Measurements from ENCODE around the gene SCRG1. TPM values are rescaled to one million over a fixed set of nuclear protein-coding genes. Genes with fewer than 3 reads are reported as not detected.

Gene SCRG1
- total and polyA plus RNA-seq, 2 donors, result 2.4 to 12.6 TPM

DNA sequence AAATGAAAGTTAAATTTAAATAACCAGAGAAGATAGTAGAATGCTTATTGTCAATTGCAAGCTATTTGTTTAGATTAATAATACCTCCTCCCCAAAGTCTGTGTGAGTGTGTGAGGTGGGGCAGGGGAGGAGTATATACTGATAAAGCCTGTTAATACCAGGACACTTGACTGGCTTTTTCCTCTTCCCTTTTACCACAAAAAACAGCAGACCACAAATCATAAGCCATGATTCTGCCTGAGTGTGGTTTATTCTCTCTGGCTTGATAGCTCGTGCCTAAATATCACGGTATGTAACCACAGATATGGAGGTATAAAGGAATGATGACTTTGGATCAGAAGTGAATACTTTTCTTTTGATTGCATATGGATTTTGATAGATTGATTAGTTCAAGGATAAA, 21.9 kb upstream of the SCRG1 start:
- Histone ChIP-seq H3K27ac (ENCODE audit: low read depth) (no peak overlapping the region), H3K36me3 (ENCODE audit: insufficient read depth) (no peaks in the 10 kb centered on the region), H3K4me1 (ENCODE audit: insufficient read depth) (no peaks in the 10 kb centered on the region), H3K4me3 (ENCODE audit: low read depth, low read length) (no peak overlapping the region)
- DNase-seq (ENCODE audit: extremely low spot score), result no peak
- WGBS, result 90% methylated on average over 2 of the region's 2 CpGs

DNA sequence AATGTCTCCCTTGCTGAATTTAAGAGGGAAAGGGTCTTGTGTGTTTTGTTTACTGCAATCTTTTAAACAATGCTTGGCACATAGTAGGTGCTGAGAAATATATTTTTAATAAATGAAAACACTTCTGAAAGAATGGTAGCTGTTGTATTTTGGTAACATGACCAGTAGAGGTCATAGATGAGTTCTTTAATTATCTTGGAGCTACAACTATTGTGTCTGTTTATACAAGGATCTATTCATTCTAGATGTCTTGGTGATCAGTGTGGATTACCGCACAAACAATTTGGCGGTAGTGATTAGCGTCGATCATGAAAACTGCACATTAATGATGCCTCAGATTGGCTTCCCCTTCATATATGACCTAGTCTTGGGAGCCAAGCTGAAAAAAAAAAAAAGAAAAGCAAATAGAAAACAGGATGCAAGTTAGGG, 21.4 kb upstream of the SCRG1 start:
- DNase-seq (ENCODE audit: extremely low spot score), result no peak
- WGBS, result 15% methylated on average over 4 of the region's 4 CpGs
- no peaks in the 10 kb centered on the region for H3K36me3 ChIP-seq (ENCODE audit: insufficient read depth)
- no peak overlapping the region for H3K27ac ChIP-seq (ENCODE audit: low read depth)
- no peaks in the 10 kb centered on the region for H3K4me1 ChIP-seq (ENCODE audit: insufficient read depth)
- H3K4me3 ChIP-seq (ENCODE audit: low read depth, low read length), result no peak overlapping the region

DNA sequence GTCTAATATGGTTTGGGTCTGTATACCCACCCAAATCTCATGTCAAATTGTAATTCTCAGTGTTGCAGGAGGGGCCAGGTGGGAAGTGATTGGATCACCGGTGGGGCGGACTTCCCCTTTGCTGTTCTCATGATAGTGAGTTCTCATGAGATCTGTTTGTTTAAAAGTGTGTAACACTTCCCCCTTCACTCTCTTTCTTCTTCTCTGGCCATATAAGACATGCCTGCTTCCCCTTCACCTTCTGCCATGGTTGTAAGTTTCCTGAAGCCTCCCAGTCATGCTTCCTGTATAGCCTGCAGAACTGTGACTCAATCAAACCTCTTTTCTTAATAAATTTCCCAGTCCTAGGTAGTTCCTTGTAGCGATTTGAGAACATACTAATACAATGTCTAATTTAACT, 19.7 kb upstream of the SCRG1 start:
- WGBS, result 87% methylated on average over 3 of the region's 3 CpGs

DNA sequence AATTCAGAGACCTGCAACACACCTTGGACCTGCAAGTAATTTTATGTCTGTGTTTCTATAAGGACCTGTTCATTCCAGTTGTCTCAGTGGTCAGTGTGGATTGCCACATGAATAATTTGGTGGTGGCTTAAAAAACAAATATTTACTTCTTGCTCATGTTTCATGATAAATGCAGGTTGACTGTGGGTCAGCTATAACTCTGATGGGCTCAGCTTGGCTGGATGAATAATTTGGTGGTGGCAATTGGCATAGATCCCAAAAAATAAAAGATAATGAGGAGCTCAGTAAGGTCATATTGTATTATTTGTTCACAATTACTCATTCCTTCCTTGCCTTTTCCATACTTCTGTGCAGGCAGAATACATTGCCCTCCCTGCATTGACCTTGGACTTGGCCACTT, 18.9 kb upstream of the SCRG1 start:
- H3K4me1 ChIP-seq (ENCODE audit: insufficient read depth), result no peaks in the 10 kb centered on the region
- DNase-seq (ENCODE audit: extremely low spot score), result no peak
- no peaks in the 10 kb centered on the region for H3K36me3 ChIP-seq (ENCODE audit: insufficient read depth)
- H3K27ac ChIP-seq (ENCODE audit: low read depth), result no peak overlapping the region
- H3K4me3 ChIP-seq (ENCODE audit: low read depth, low read length), result no peak overlapping the region

More for the DNA sequence above, 19.7 kb upstream of the SCRG1 start:
- Histone ChIP-seq H3K36me3 (ENCODE audit: insufficient read depth) (no peaks in the 10 kb centered on the region), H3K4me3 (ENCODE audit: low read depth, low read length) (no peak overlapping the region), H3K27ac (ENCODE audit: low read depth) (no peak overlapping the region), H3K4me1 (ENCODE audit: insufficient read depth) (no peaks in the 10 kb centered on the region)
- DNase-seq (ENCODE audit: extremely low spot score), result no peak

DNA sequence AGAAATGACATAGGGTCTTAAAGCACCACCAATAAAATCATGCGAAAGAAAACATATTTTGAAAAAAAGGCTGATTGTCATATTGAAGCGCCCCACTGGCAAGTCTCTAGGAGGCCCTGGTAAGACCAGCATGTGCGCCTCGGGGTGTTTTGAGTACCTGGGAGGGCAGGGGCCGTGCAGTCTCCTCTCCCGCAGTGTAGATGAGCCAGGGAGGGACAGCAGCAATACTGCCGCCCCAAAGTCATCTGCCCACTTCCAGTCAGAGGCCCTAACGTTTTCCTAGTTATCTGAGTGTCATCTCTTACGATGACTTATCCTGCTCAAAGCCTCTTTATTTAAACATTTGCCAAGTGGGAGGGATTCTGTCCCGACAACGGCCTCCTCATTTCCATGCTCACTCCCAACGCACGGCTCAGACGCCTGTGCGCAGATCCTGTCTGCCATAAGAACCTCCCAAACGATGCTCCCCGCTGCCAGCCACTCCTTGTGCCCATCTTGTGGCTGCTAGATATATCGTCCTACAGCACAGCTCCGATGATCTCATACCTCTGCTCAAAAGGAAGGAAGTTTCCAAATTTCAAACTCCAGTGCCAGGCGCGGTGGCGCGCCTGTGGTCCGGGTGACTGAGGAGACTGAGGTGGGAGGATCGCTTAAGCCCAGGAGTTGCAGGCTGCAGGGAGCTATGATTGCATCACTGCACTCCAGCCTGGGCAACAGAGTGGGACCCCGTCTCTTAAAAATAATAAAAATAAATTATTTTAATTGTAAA, 17.2 kb upstream of the SCRG1 start:
- 81% methylated on average over 26 of the region's 26 CpGs for WGBS
- Histone ChIP-seq H3K4me1 (ENCODE audit: insufficient read depth) (no peaks in the 10 kb centered on the region), H3K36me3 (ENCODE audit: insufficient read depth) (no peaks in the 10 kb centered on the region), H3K4me3 (ENCODE audit: low read depth, low read length) (no peak overlapping the region), H3K27ac (ENCODE audit: low read depth) (no peak overlapping the region)
- no peak for DNase-seq (ENCODE audit: extremely low spot score)

DNA sequence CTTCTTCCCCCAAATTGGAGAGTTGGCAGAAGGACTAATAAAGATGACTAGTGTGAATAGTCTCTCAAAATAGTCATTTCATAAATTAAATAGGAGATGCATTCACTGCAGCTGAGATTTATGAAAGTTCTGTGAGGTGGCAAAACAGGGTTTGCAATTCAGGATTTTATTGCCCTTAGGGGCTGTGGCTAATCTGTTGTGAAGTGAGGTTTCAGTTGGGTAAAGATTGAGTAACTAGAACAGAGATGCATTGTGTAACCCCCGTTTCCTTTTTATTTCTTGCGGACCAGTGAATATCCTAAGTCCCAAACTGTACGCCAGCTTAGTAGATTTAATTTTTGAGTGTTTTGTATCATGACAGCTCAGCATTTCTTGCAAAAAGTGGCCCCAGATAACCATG, 16.2 kb upstream of the SCRG1 start:
- Histone ChIP-seq H3K36me3 (ENCODE audit: insufficient read depth) (no peaks in the 10 kb centered on the region), H3K27ac (ENCODE audit: low read depth) (no peak overlapping the region), H3K4me1 (ENCODE audit: insufficient read depth) (no peaks in the 10 kb centered on the region), H3K4me3 (ENCODE audit: low read depth, low read length) (no peak overlapping the region)
- 79% methylated on average over 3 of the region's 3 CpGs for WGBS
- DNase-seq (ENCODE audit: extremely low spot score), result no peak

DNA sequence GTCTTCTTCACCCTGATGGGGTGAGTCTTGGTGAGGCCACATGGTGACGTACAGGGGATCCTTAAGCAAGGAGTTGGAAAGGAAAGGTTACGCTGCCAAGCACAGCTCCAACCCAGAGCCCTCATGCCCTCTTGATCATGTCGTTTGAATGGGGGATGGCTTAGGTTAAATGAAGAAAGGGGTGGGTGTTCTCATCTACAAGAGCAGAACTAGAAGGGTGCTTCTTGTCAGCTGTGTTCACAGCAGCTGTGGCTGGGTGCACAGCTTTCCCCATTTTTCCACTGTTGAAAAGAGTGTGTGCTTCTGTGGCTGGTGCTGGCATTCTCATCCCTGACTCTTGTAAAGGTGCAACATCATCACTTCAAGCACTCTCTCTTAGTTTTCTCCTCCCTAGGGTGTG, 15.5 kb upstream of the SCRG1 start:
- Histone ChIP-seq H3K4me1 (ENCODE audit: insufficient read depth) (no peaks in the 10 kb centered on the region), H3K4me3 (ENCODE audit: low read depth, low read length) (no peak overlapping the region), H3K27ac (ENCODE audit: low read depth) (no peak overlapping the region), H3K36me3 (ENCODE audit: insufficient read depth) (no peaks in the 10 kb centered on the region)
- WGBS, result 86% methylated on average over 3 of the region's 3 CpGs
- DNase-seq (ENCODE audit: extremely low spot score), result no peak

DNA sequence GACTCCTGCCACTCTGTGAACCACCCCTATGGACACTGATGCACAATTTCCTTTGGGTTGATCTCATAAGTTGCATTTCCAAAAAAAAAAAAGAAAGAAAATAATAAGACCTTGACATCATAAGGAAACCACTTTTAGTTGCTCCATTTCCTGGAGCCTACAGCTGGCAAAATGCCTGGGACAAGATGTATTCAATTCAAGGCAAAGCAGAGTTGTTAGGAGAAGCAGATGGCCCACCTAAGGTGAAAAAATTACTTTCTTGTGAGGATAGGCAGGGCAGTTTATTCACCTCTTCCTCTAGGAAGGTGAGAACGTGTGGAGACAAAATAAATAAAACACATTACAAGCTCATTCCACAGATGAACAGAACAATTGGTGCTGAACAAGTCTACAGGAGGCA, 14.1 kb upstream of the SCRG1 start:
- no peak for DNase-seq (ENCODE audit: extremely low spot score)
- no peaks in the 10 kb centered on the region for H3K36me3 ChIP-seq (ENCODE audit: insufficient read depth)
- no peaks in the 10 kb centered on the region for H3K4me1 ChIP-seq (ENCODE audit: insufficient read depth)
- WGBS, result 88% methylated on average over 1 of the region's 1 CpG
- no peak overlapping the region for H3K27ac ChIP-seq (ENCODE audit: low read depth)
- H3K4me3 ChIP-seq (ENCODE audit: low read depth, low read length), result no peak overlapping the region

DNA sequence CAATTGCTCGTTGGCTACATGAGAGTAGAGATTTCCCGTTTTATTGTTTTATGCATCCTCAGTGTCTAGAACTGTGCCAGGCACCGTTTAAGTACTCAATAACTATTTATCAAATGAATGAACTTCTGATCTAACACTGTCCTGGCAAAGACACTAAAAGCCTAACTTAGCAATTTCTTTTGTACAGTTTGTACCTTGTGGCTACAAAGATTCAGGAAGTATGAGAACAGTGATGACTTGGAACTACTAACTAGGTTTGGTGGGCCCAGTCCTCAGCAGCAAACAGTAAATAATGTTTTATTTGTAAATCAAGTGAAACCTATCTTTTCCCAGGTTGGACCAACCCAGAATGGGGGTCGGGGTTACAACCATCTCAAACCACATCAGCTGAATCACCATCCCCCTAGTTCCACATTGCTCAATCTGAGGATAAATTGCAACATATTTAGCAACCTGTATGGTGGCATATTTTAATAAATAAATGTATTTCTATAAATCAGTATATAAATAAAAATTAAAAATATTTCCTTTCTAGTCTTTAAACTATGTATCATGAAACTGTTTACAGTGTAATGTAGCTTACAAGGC, 12.3 kb upstream of the SCRG1 start:
- Histone ChIP-seq H3K36me3 (ENCODE audit: insufficient read depth) (no peaks in the 10 kb centered on the region), H3K4me3 (ENCODE audit: low read depth, low read length) (no peak overlapping the region), H3K27ac (ENCODE audit: low read depth) (no peak overlapping the region), H3K4me1 (ENCODE audit: insufficient read depth) (no peaks in the 10 kb centered on the region)
- DNase-seq (ENCODE audit: extremely low spot score), result no peak
- WGBS, result 53% methylated on average over 4 of the region's 4 CpGs

DNA sequence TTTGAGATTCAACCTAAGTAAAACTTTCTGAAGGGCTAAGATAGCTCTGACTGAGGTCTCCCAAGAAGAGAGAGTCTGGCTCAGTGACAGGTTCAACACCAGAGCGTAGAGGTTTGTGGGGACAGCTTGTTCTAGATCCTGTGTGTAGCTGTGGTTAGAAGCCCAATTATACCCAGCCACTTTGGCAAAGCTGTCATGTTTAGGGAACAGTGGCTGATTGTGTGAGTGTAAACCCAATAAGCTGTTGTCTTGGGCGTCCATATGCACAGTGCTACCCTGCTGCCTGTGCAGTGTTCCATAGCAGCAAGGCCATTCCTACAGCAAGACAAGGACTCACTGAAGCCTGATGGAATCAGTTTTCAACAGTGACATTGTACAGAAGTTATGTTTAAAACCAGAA, 11.2 kb upstream of the SCRG1 start:
- DNase-seq (ENCODE audit: extremely low spot score), result no peak
- Histone ChIP-seq H3K4me1 (ENCODE audit: insufficient read depth) (no peaks in the 10 kb centered on the region), H3K27ac (ENCODE audit: low read depth) (no peak overlapping the region), H3K36me3 (ENCODE audit: insufficient read depth) (no peaks in the 10 kb centered on the region), H3K4me3 (ENCODE audit: low read depth, low read length) (no peak overlapping the region)
- 45% methylated on average over 2 of the region's 2 CpGs for WGBS

DNA sequence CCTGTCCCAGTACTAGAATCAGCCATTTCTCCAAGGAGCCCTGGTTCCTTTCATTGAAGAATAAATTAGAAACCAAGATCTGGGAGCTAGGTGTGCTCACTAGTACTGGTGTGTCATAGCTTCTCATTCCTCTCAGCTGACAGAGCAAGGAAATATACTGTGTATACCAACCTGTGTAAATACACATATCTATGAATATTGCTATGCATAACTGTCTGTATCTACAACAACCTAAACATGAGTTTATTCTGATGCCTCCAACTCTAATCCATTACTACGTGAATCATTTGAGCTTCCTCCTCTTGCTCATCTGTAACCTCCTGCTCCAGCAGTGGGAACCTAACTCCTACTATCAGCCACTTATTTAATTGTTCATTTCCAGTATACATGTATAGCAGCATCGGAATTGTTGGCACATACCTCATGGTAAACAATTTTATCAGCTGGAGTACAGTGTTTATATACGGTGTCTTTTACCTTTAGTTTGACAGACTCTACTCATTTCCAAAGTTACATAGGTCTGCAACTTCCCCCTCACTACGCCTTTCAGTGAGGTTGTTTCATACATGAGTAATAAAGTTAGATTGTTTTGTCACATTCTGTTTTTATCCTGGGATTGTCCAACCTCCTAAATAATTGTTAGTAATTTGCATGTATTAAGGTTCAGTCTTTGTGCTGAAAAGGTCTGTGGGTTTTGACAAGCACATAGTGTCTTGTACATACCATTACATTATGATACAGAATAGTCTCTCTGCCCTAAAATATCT, 7.1 kb upstream of the SCRG1 start:
- H3K36me3 ChIP-seq (ENCODE audit: insufficient read depth), result no peaks in the 10 kb centered on the region
- no peak overlapping the region for H3K4me3 ChIP-seq (ENCODE audit: low read depth, low read length)
- no peak for DNase-seq (ENCODE audit: extremely low spot score)
- no peak overlapping the region for H3K27ac ChIP-seq (ENCODE audit: low read depth)
- WGBS, result 89% methylated on average over 4 of the region's 4 CpGs
- H3K4me1 ChIP-seq (ENCODE audit: insufficient read depth), result no peaks in the 10 kb centered on the region

DNA sequence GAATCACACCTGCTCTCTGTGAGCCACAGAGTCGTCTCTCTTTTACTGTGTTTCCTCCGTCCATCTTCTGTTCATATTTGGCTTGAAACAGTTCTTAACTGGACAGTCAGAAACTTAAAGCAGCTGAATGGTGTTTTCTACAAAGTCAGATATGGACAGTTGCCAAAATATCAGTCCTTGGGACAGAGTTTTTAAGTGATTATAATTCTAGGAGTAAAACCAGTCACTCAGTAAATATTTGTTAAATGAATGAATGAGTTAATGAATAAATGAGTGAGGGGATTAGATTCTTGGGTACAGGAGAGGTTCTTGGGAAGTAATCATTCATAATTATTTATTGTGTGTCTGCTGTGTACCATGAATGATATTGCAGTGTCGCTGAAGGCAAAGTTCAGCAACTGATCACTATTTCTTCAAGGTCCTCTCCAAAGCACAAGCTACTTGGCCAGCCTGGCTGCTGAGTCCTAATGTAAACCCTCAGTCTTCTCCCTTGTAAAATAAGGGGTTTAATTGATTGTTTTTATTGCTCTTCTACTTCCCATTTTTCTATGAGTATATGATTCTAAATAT, 5.5 kb upstream of the SCRG1 start:
- H3K27ac ChIP-seq (ENCODE audit: low read depth), result no peak overlapping the region
- DNase-seq (ENCODE audit: extremely low spot score), result no peak
- no peaks in the 10 kb centered on the region for H3K36me3 ChIP-seq (ENCODE audit: insufficient read depth)
- WGBS, result 92% methylated on average over 3 of the region's 3 CpGs
- no peaks in the 10 kb centered on the region for H3K4me1 ChIP-seq (ENCODE audit: insufficient read depth)
- no peak overlapping the region for H3K4me3 ChIP-seq (ENCODE audit: low read depth, low read length)

DNA sequence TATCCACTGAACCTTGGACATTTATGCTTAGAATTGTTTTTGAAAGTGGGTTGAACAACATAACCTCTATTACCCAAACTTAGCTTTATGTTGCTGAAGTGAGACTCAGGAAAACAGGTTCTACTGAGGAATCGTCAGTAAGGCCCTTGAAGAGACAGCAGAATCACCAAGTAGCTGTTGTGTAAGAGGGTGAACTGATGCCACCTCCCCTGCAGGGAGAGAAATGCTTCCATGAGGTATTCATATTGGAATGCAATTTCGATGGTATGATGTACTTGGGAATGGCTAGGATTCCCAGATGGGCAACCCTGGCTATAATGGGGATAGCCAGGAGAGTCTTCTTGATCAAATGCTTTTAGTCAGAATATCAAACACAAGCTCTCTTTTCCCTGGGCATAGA, 4.1 kb upstream of the SCRG1 start:
- WGBS, result 93% methylated on average over 2 of the region's 2 CpGs
- no peak overlapping the region for H3K4me3 ChIP-seq (ENCODE audit: low read depth, low read length)
- DNase-seq (ENCODE audit: extremely low spot score), result no peak
- H3K36me3 ChIP-seq (ENCODE audit: insufficient read depth), result no peaks in the 10 kb centered on the region
- H3K4me1 ChIP-seq (ENCODE audit: insufficient read depth), result no peaks in the 10 kb centered on the region
- H3K27ac ChIP-seq (ENCODE audit: low read depth), result no peak overlapping the region

DNA sequence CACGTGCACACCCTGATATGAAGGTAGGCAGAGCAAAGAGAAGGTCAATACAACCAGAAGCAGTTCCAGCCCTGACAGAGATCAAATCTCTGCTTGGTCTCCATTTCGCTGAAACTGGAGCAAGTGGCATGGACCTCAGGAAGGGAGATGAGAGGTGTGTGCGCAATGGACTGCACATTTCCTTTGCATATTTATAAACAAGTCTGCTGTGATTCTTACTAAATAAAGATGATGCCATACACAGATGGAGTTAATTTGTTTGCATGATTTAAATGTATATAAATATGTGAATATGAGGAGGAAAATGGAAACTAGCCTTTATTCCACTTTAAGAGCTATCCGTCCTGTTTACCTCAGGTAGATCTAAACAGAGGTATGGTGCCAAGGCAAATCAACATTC, 2.1 kb upstream of the SCRG1 start:
- H3K36me3 ChIP-seq (ENCODE audit: insufficient read depth), result no peaks in the 10 kb centered on the region
- no peak for DNase-seq (ENCODE audit: extremely low spot score)
- H3K27ac ChIP-seq (ENCODE audit: low read depth), result no peak overlapping the region
- 95% methylated on average over 4 of the region's 4 CpGs for WGBS
- no peaks in the 10 kb centered on the region for H3K4me1 ChIP-seq (ENCODE audit: insufficient read depth)
- no peak overlapping the region for H3K4me3 ChIP-seq (ENCODE audit: low read depth, low read length)

All from urinary bladder (tissue), 4 donors.